WTC11 (cell line): ENCODE data around the gene SMOC2. TPM values are rescaled to one million over a fixed set of nuclear protein-coding genes. Genes with fewer than 3 reads are reported as not detected.

ENCODE experiments used
- ATAC-seq: fragments of 200-7000 bp; cut with Tn5 transposase; 2 replicates; pipeline ENCODE4 v1.10.0; 2021; ENCODE audit warnings: mild to moderate bottlenecking, moderate library complexity
- CTCF ChIA-PET: fragments of 300-600 bp; sonication (Branson Sonifier 250); formaldehyde crosslinking; loops from one replicate; lab custom pipeline; 2021; ENCODE audit warnings: antibody characterized with exemption; lab: Charles Lee
- POLR2A ChIA-PET: fragments of 350-600 bp; sonication (Branson Sonifier 250); formaldehyde crosslinking; loops from one replicate; lab custom pipeline; 2021; ENCODE audit warnings: antibody characterized with exemption; lab: Charles Lee
- DNase-seq: peaks from one replicate; pipeline ENCODE4 v3.0.0; 2021; ENCODE audit warnings: low spot score
- H3K27ac Mint-ChIP-seq: 2 replicates; pipeline ENCODE4 v1.8.0; 2021; ENCODE audit warnings: mixed read lengths
- H3K27me3 Mint-ChIP-seq: 2 replicates; pipeline ENCODE4 v1.8.0; 2021; ENCODE audit warnings: low read depth, mild to moderate bottlenecking, moderate library complexity, mixed read lengths
- H3K36me3 Mint-ChIP-seq: 2 replicates; pipeline ENCODE4 v1.8.0; 2021; ENCODE audit warnings: mixed read lengths
- H3K4me1 Mint-ChIP-seq: 2 replicates; pipeline ENCODE4 v1.8.0; 2022; ENCODE audit warnings: mixed read lengths
- H3K4me3 Mint-ChIP-seq: 2 replicates; pipeline ENCODE4 v1.8.0; 2021; ENCODE audit warnings: mild to moderate bottlenecking, moderate library complexity, mixed read lengths
- H3K9me3 Mint-ChIP-seq: 2 replicates; pipeline ENCODE4 v1.8.0; 2021; ENCODE audit warnings: mixed read lengths
- AFF4 ChIP-seq: sonication (generic); formaldehyde crosslinking; IDR thresholded peaks from 2 replicates; pipeline ENCODE4 v1.8.1; 2023; ENCODE audit warnings: mild to moderate bottlenecking, missing genetic modification reagents, borderline replicate concordance
- AR ChIP-seq: fragments of 250-450 bp; sonication (Bioruptor Pico); IDR thresholded peaks from 2 replicates; pipeline ENCODE4 v1.9.0; 2021; ENCODE audit warnings: mild to moderate bottlenecking
- ATF2 ChIP-seq: sonication (generic); formaldehyde crosslinking; IDR thresholded peaks from 2 replicates; pipeline ENCODE4 v1.8.1; 2022; ENCODE audit warnings: low read depth, missing genetic modification reagents, borderline replicate concordance
- E2F5 ChIP-seq: sonication (generic); formaldehyde crosslinking; IDR thresholded peaks from 2 replicates; pipeline ENCODE4 v1.8.1; 2022; ENCODE audit warnings: mild to moderate bottlenecking, moderate library complexity, missing genetic modification reagents
- EMX1 ChIP-seq: fragments of 250-450 bp; sonication (Bioruptor Pico); IDR thresholded peaks from 2 replicates; pipeline ENCODE4 v1.8.0; 2021; ENCODE audit warnings: mild to moderate bottlenecking
- ESRRA ChIP-seq: sonication (generic); formaldehyde crosslinking; IDR thresholded peaks from 2 replicates; pipeline ENCODE4 v1.8.1; 2022; ENCODE audit warnings: mild to moderate bottlenecking, missing genetic modification reagents, borderline replicate concordance
- HMGA2 ChIP-seq: fragments of 250-450 bp; sonication (Bioruptor Pico); IDR thresholded peaks from 2 replicates; pipeline ENCODE4 v1.4.0; 2021; ENCODE audit warnings: mild to moderate bottlenecking, moderate library complexity
- JAZF1 ChIP-seq: fragments of 250-450 bp; sonication (Bioruptor Pico); IDR thresholded peaks from 2 replicates; pipeline ENCODE4 v1.9.0; 2021; ENCODE audit warnings: moderate library complexity, mild to moderate bottlenecking, inconsistent platforms
- NR2C2 ChIP-seq: sonication (generic); formaldehyde crosslinking; IDR thresholded peaks from 2 replicates; pipeline ENCODE4 v1.8.0; 2022; ENCODE audit warnings: mild to moderate bottlenecking, missing genetic modification reagents
- USF2 ChIP-seq: sonication (generic); formaldehyde crosslinking; IDR thresholded peaks from 2 replicates; pipeline ENCODE4 v1.8.1; 2023; ENCODE audit warnings: mild to moderate bottlenecking, missing genetic modification reagents, moderate library complexity
- ZMAT4 ChIP-seq: fragments of 250-450 bp; sonication (Bioruptor Pico); IDR thresholded peaks from 2 replicates; pipeline ENCODE4 v1.9.0; 2021; ENCODE audit warnings: mild to moderate bottlenecking
- ZNF138 ChIP-seq: sonication (generic); formaldehyde crosslinking; conservative IDR thresholded peaks from 2 replicates; pipeline ENCODE4 v1.8.1; 2022; ENCODE audit warnings: mild to moderate bottlenecking, moderate library complexity, missing genetic modification reagents
- ZNF281 ChIP-seq: sonication (generic); formaldehyde crosslinking; IDR thresholded peaks from 2 replicates; pipeline ENCODE4 v1.8.0; 2023; ENCODE audit warnings: mild to moderate bottlenecking, missing genetic modification reagents
- ZNF396 ChIP-seq: fragments of 250-450 bp; sonication (Bioruptor Pico); IDR thresholded peaks from 2 replicates; pipeline ENCODE4 v1.8.0; 2021; ENCODE audit warnings: mild to moderate bottlenecking, moderate library complexity, borderline replicate concordance
- ZNF416 ChIP-seq: fragments of 250-450 bp; sonication (Bioruptor Pico); IDR thresholded peaks from 2 replicates; pipeline ENCODE4 v1.9.0; 2021; ENCODE audit warnings: mild to moderate bottlenecking, inconsistent platforms
- total RNA-seq: library from RNA; stranded (reverse); gene quantifications from 3 replicates; pipeline ENCODE4 v1.2.3, GENCODE V29; 2021

The SMOC2 gene
- total RNA-seq, 1 experiment from 2014 or later: 3.9 TPM

GRCh38 chr6:168516944-168517741 lies 76.2 kb downstream of the SMOC2 start (continued):
- TF ChIP-seq AFF4 (CRISPR knock-in tag) (no peak), ZNF396 (CRISPR knock-in tag) (no peak), ZMAT4 (no peak), E2F5 (no peak), ATF2 (CRISPR knock-in tag) (no peak)
- TF ChIP-seq, all 79 proteins: peak for 0

- no peak overlapping the region for H3K4me3 Mint-ChIP-seq
- H3K27me3 Mint-ChIP-seq: peaks cover 4% of the 10 kb centered on the region
- ChIA-PET CTCF (interaction anchor here (1.5 kb wide), 1 partner anchor 66 kb away, joined by 4 read pairs; no protein-coding TSS in a partner anchor), POLR2A (interaction anchor here (0.9 kb wide), 1 partner anchor 9 kb away, joined by 3 read pairs; no protein-coding TSS in a partner anchor)
- H3K27ac Mint-ChIP-seq: no peak overlapping the region
- DNase-seq (no peak), ATAC-seq (no peak)
- peaks cover 8% of the 10 kb centered on the region; the same call in 1 of the 2 replicates for H3K4me1 Mint-ChIP-seq
- peaks cover 8% of the 10 kb centered on the region for H3K9me3 Mint-ChIP-seq
- no peaks in the 10 kb centered on the region for H3K36me3 Mint-ChIP-seq
- no peak for TF ChIP-seq AFF4 (CRISPR knock-in tag)
- TF ChIP-seq NR2C2 (CRISPR knock-in tag): no peak
- no peak for TF ChIP-seq JAZF1
- no peak for TF ChIP-seq AR
- TF ChIP-seq HMGA2 (CRISPR knock-in tag): no peak
- no peak for TF ChIP-seq USF2
- no peak for TF ChIP-seq ZNF416 (CRISPR knock-in tag)
- TF ChIP-seq ZNF281 (CRISPR knock-in tag): no peak
- no peak for TF ChIP-seq EMX1 (CRISPR knock-in tag)
- no peak for TF ChIP-seq ZNF138 (CRISPR knock-in tag)
- no peak for TF ChIP-seq ESRRA
Measured at GRCh38 chr6:168517742-168518347, 76.9 kb downstream of the SMOC2 start.
